Measurements from ENCODE around the gene CLCNKA.
A peak's percentile ranks its signal among the peaks of the same experiment; 100 is the strongest.

The CLCNKA gene

GRCh38 chr1:15992582-15993500 lies 29.0 kb upstream of the CLCNKA start:
- TF ChIP-seq CTCF (IDR thresholded peaks at IDR 0.05): no peak

GRCh38 chr1:15993666-15994065 lies 28.2 kb upstream of the CLCNKA start:
- TF ChIP-seq CTCF (IDR thresholded peaks at IDR 0.05): no peak

GRCh38 chr1:15994081-15994480 lies 27.8 kb upstream of the CLCNKA start:
- no peak for TF ChIP-seq CTCF (IDR thresholded peaks at IDR 0.05)

- TF ChIP-seq CTCF (IDR thresholded peaks at IDR 0.05): peak; percentile 47
These were observed 27.1 kb upstream of the CLCNKA start for GRCh38 chr1:15994590-15995351.

- TF ChIP-seq CTCF (IDR thresholded peaks at IDR 0.05): no peak
These were observed 24.7 kb upstream of the CLCNKA start for GRCh38 chr1:15997076-15997585.

- TF ChIP-seq CTCF (IDR thresholded peaks at IDR 0.05): no peak
These were observed 24.1 kb upstream of the CLCNKA start for GRCh38 chr1:15997637-15998280.

GRCh38 chr1:15998929-15999328 lies 22.9 kb upstream of the CLCNKA start:
- no peak for TF ChIP-seq CTCF (IDR thresholded peaks at IDR 0.05)

All from LNCAP (cell line).